ENCODE data around the gene PKN1. TPM values are rescaled to one million over a fixed set of nuclear protein-coding genes. Genes with fewer than 3 reads are reported as not detected.
A peak's percentile ranks its signal among the peaks of the same experiment; 100 is the strongest.
"Not testable (repeated sequence)": the region's sequence is repeated elsewhere in the genome, so short reads cannot be mapped to it uniquely, and the experiment has no call there.

PKN1 gene
- total and polyA plus RNA-seq, 8 donors: 50.5 to 91.5 (median 64.2) TPM

DNA sequence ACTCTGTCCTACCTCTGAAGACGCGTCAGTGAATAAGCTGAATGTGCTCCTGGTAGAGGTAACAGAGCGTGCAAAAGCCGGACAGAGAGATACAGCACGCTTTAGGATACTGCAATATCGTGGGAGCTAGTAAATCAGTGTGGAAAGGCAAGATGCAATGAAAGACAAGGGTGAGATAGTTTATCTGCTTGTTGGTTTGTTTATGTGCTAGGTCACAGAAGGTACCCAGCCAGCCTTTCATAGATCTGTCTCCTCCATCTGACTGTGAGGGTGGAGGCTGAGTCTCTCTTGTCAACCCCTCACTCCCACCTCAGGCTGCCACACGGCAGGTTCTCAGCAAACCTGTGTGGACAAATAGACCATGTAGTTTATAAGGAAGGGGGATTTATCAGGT, 63.7 kb downstream of the PKN1 start:
- FAIRE-seq (no peak), DNase-seq (no peak), ATAC-seq (peak in 3 of 4 donors; percentile 1 to 15 (median 9))
- no peaks in the 10 kb centered on the region for H3K9me3 ChIP-seq
- H3K27me3 ChIP-seq: no peaks in the 10 kb centered on the region
- no peaks in the 10 kb centered on the region for H3K36me3 ChIP-seq
- H3K4me3 ChIP-seq: peak overlapping the region in 3 of 4 donors; percentile 2 to 91 (median 72)
- peak overlapping the region; percentile 25 to 83 (median 66) for H3K27ac ChIP-seq
- TF ChIP-seq, protein P1, sequence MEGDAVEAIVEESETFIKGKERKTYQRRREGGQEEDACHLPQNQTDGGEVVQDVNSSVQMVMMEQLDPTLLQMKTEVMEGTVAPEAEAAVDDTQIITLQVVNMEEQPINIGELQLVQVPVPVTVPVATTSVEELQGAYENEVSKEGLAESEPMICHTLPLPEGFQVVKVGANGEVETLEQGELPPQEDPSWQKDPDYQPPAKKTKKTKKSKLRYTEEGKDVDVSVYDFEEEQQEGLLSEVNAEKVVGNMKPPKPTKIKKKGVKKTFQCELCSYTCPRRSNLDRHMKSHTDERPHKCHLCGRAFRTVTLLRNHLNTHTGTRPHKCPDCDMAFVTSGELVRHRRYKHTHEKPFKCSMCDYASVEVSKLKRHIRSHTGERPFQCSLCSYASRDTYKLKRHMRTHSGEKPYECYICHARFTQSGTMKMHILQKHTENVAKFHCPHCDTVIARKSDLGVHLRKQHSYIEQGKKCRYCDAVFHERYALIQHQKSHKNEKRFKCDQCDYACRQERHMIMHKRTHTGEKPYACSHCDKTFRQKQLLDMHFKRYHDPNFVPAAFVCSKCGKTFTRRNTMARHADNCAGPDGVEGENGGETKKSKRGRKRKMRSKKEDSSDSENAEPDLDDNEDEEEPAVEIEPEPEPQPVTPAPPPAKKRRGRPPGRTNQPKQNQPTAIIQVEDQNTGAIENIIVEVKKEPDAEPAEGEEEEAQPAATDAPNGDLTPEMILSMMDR (IDR thresholded peaks at IDR 0.05): no peak
- peaks cover 0 to 5% (median 4%) of the 10 kb centered on the region in 3 donors for H3K4me1 ChIP-seq
- intact Hi-C loops (cut with DNase I): no loop called here
- WGBS, 2 donors: 16 to 19% methylated on average over 7 of the region's 7 CpGs

- H3K27me3 ChIP-seq: no peaks in the 10 kb centered on the region
- peak in 3 of 4 donors; percentile 10 to 21 (median 20) for ATAC-seq
- peak overlapping the region; percentile 25 to 83 (median 66) for H3K27ac ChIP-seq
- no peak overlapping the region for H3K4me3 ChIP-seq
- TF ChIP-seq, protein P1 (IDR thresholded peaks at IDR 0.05): no peak
- no peak for DNase-seq
- no peak for FAIRE-seq
- no peaks in the 10 kb centered on the region for H3K9me3 ChIP-seq
- WGBS, 2 donors: 38 to 41% methylated on average over 6 of the region's 6 CpGs
- H3K36me3 ChIP-seq: no peaks in the 10 kb centered on the region
- H3K4me1 ChIP-seq: peaks cover 0 to 5% (median 4%) of the 10 kb centered on the region in 3 donors
- intact Hi-C loops (cut with DNase I): no loop called here
These were observed 64.3 kb downstream of the PKN1 start for GRCh38 chr19:14497228-14497921.

- Histone ChIP-seq H3K27ac (peak overlapping the region in 1 of 4 donors; percentile 33), H3K9me3 (no peaks in the 10 kb centered on the region), H3K36me3 (no peaks in the 10 kb centered on the region), H3K27me3 (no peaks in the 10 kb centered on the region), H3K4me1 (peaks cover 0 to under 1% (median 0%) of the 10 kb centered on the region in 3 donors), H3K4me3 (no peak overlapping the region)
- peak in 2 of 4 donors; percentile 33 to 40 for ATAC-seq
- DNase-seq: peak in 1 of 6 donors; percentile 54
- 61 to 69% methylated on average over 11 of the region's 11 CpGs for WGBS, 2 donors
- intact Hi-C loops (cut with DNase I): no loop called here
- no peak for FAIRE-seq
- TF ChIP-seq, protein P1 (IDR thresholded peaks at IDR 0.05): no peak
These were observed 69.4 kb downstream of the PKN1 start for GRCh38 chr19:14502334-14503092.

- Histone ChIP-seq H3K36me3 (no peaks in the 10 kb centered on the region), H3K27me3 (no peaks in the 10 kb centered on the region), H3K27ac (no peak overlapping the region), H3K4me3 (no peak overlapping the region), H3K4me1 (no peaks in the 10 kb centered on the region), H3K9me3 (no peaks in the 10 kb centered on the region)
- DNase-seq (no peak), FAIRE-seq (no peak), ATAC-seq (no peak)
- intact Hi-C loops (cut with DNase I): no loop called here
- WGBS, 2 donors: 47 to 53% methylated on average over 1 of the region's 1 CpG
- TF ChIP-seq, protein P1 (IDR thresholded peaks at IDR 0.05): no peak
These were observed 70.2 kb downstream of the PKN1 start for GRCh38 chr19:14503285-14503684.

- H3K4me3 ChIP-seq; ATAC-seq; H3K9me3 ChIP-seq; H3K36me3 ChIP-seq; H3K4me1 ChIP-seq; H3K27me3 ChIP-seq; DNase-seq; FAIRE-seq; H3K27ac ChIP-seq; intact Hi-C loops (cut with DNase I): not testable (repeated sequence)
- WGBS, 2 donors: 74 to 82% methylated on average over 8 of the region's 8 CpGs
These were observed 71.5 kb downstream of the PKN1 start for GRCh38 chr19:14504575-14504974.

Measured in pancreas (tissue), 10 donors.